GM12878 (cell line): ENCODE data around the gene PPP6R2. TPM values are rescaled to one million over a fixed set of nuclear protein-coding genes. Genes with fewer than 3 reads are reported as not detected.

Experiments
- BHLHE40 ChIP-seq, 2 experiments: fragments of 450-650 bp in 1 of 2; IDR thresholded peaks; 2 replicates each; pipeline ENCODE4 v1.6.1; 2011 to 2017; ENCODE audit warnings: low read depth in 2 of 2, borderline replicate concordance in 1 of 2, improper control_type of control experiment in 1 of 2, low read length in 1 of 2, mild to moderate bottlenecking in 1 of 2
- CBFB ChIP-seq: IDR thresholded peaks from 2 replicates; pipeline ENCODE4 v1.6.1; 2016; ENCODE audit warnings: antibody characterized with exemption, low read depth
- CEBPZ ChIP-seq: fragments of 150-350 bp; IDR thresholded peaks from 2 replicates; pipeline ENCODE4 v1.6.1; 2016; ENCODE audit warnings: low read depth, low read length
- CTCF ChIP-seq, 3 experiments: IDR thresholded peaks in 2 of 3; conservative IDR thresholded peaks in 1 of 3; 2 replicates each; pipeline ENCODE4 v1.5.1; 2011; ENCODE audit warnings: low read depth in 3 of 3, low read length in 3 of 3, mild to moderate bottlenecking in 3 of 3, control low read depth in 2 of 3, moderate library complexity in 2 of 3, inconsistent platforms in 1 of 3, mixed read lengths in 1 of 3; ENCODE audit not compliant: control insufficient read depth in 2 of 3, insufficient read depth in 1 of 3; ENCODE audit errors: extremely low read depth in 1 of 3
- E2F8 ChIP-seq: fragments of 450-650 bp; IDR thresholded peaks from 2 replicates; pipeline ENCODE4 v1.6.1; 2018; ENCODE audit warnings: mild to moderate bottlenecking, low read depth, moderate library complexity; ENCODE audit not compliant: partially characterized antibody
- ETV6 ChIP-seq, 2 experiments: fragments of 450-650 bp in 1 of 2; IDR thresholded peaks in 1 of 2; conservative IDR thresholded peaks in 1 of 2; 2 replicates each; pipeline ENCODE4 v1.6.1; 2014; ENCODE audit warnings: antibody characterized with exemption in 1 of 2, borderline replicate concordance in 1 of 2, low read depth in 1 of 2, mild to moderate bottlenecking in 1 of 2, moderate library complexity in 1 of 2
- EZH2 ChIP-seq: IDR thresholded peaks from 2 replicates; pipeline ENCODE4 v1.6.1; 2012; ENCODE audit warnings: low read depth, mild to moderate bottlenecking, control low read depth, inconsistent platforms, low read length, borderline replicate concordance; ENCODE audit not compliant: control insufficient read depth
- IKZF2 ChIP-seq, 2 experiments: fragments of 450-650 bp; IDR thresholded peaks; 2 replicates each; pipeline ENCODE4 v1.6.1; 2017; ENCODE audit warnings: mild to moderate bottlenecking in 2 of 2, moderate library complexity in 2 of 2
- NR2C2 ChIP-seq: IDR thresholded peaks from 2 replicates; pipeline ENCODE4 v1.6.1; 2011; ENCODE audit warnings: borderline replicate concordance, low read depth; ENCODE audit not compliant: control insufficient read depth, insufficient read length
- PML ChIP-seq: IDR thresholded peaks from 2 replicates; pipeline ENCODE4 v1.6.1; 2012; ENCODE audit warnings: low read length, inconsistent platforms
- PRDM15 ChIP-seq: fragments of 450-650 bp; formaldehyde crosslinking; IDR thresholded peaks from 2 replicates; pipeline ENCODE4 v1.4.0; 2020; ENCODE audit warnings: mild to moderate bottlenecking, moderate library complexity
- RCOR1 ChIP-seq: conservative IDR thresholded peaks from 2 replicates; pipeline ENCODE4 v1.6.1; 2012; ENCODE audit warnings: low read depth, low read length, improper control_type of control experiment
- SUZ12 ChIP-seq: fragments of 200-600 bp; sonication (generic); IDR thresholded peaks from one replicate; pipeline ENCODE4 v1.6.1; 2018; ENCODE audit warnings: antibody characterized with exemption, mild to moderate bottlenecking; ENCODE audit not compliant: unreplicated experiment
- TCF7 ChIP-seq: IDR thresholded peaks from 2 replicates; pipeline ENCODE4 v1.6.1; 2014; ENCODE audit warnings: antibody characterized with exemption, borderline replicate concordance
- YBX1 ChIP-seq: fragments of 450-650 bp; IDR thresholded peaks from 2 replicates; pipeline ENCODE4 v1.6.1; 2016; ENCODE audit warnings: antibody characterized with exemption
- ZNF622 ChIP-seq: fragments of 450-650 bp; IDR thresholded peaks from 2 replicates; pipeline ENCODE4 v1.6.1; 2017; ENCODE audit warnings: mild to moderate bottlenecking, inconsistent platforms
- polyA plus RNA-seq, 11 experiments: library from polyadenylated mRNA; depleted of rRNA in 4 of 11; unstranded in 6 of 11; stranded (reverse) in 5 of 11; fragments of >200 nt; fragmentation: Nextera tagmentation in 4 of 11; fragmentation: Illumina TruSeq in 1 of 11; extraction: Ambion mirVana in 4 of 11; extraction: Trizol in 1 of 11; gene quantifications; 1 replicate in 1 of 11; 2 replicates in 10 of 11; pipeline versions ENCODE4 v1.2.1 to v1.2.3, GENCODE V29; 2011 to 2016; ENCODE audit warnings: inconsistent platforms in 2 of 11, missing spikeins in 2 of 11, low read depth in 1 of 11
- total RNA-seq, 4 experiments: library from RNA; depleted of rRNA in 3 of 4; stranded (reverse); fragments of >200 nt in 3 of 4; fragmentation: Illumina TruSeq in 1 of 4; extraction: Trizol in 1 of 4; gene quantifications; 2 replicates each; pipeline versions ENCODE4 v1.2.1 to v1.2.3, GENCODE V29; 2013 to 2021

PPP6R2 gene
- total and polyA plus RNA-seq, 10 of the 15 experiments (the other 5 are each of a cell fraction or from before 2014, with no cell fraction given) = 0.29 to 52.6 (median 25.4) TPM

- TF ChIP-seq CTCF (IDR thresholded peaks at IDR 0.05 in 2 of 3, conservative IDR thresholded peaks at IDR 0.05 in 1 of 3; ENCODE audit: control insufficient read depth in 2 of 3, extremely low read depth in 1 of 3, insufficient read depth in 1 of 3, low read depth in 3 of 3, low read length in 3 of 3) = no peak
- peak in 1 of 2 experiments; percentile 75; a peak in 1 of 4 replicates for TF ChIP-seq BHLHE40 (IDR thresholded peaks at IDR 0.05; ENCODE audit: borderline replicate concordance in 1 of 2, low read depth in 2 of 2, low read length in 1 of 2)
- no peak for TF ChIP-seq IKZF2 (IDR thresholded peaks at IDR 0.05)
- TF ChIP-seq ZNF622 = no peak
- no peak for TF ChIP-seq E2F8
- no peak for TF ChIP-seq PRDM15 (CRISPR knock-in tag)
- no peak for TF ChIP-seq SUZ12
- TF ChIP-seq CEBPZ = no peak
- TF ChIP-seq EZH2 = no peak
- no peak for TF ChIP-seq PML
- TF ChIP-seq TCF7 = no peak
- no peak for TF ChIP-seq RCOR1
- TF ChIP-seq CBFB = no peak
- no peak for TF ChIP-seq YBX1
- no peak for TF ChIP-seq NR2C2
- TF ChIP-seq ETV6 (conservative IDR thresholded peaks at IDR 0.05 in 1 of 2, IDR thresholded peaks at IDR 0.05 in 1 of 2; ENCODE audit: borderline replicate concordance in 1 of 2, low read depth in 1 of 2) = no peak
Measured at GRCh38 chr22:50342651-50343540, at the start of gene PPP6R2 (continued).
